HepG2 (cell line): ENCODE results near the gene SEPTIN3. TPM values are rescaled to one million over a fixed set of nuclear protein-coding genes. Genes with fewer than 3 reads are reported as not detected.

ENCODE experiments used
- AHR ChIP-seq: IDR thresholded peaks from 2 replicates; pipeline ENCODE4 v1.6.1; 2018; ENCODE audit warnings: missing genetic modification reagents, missing compliant biosample characterization
- CERS6 ChIP-seq: sonication (generic); formaldehyde crosslinking; IDR thresholded peaks from 2 replicates; pipeline ENCODE4 v1.5.0; 2020; ENCODE audit warnings: missing genetic modification reagents
- ESRRA ChIP-seq: sonication (generic); formaldehyde crosslinking; IDR thresholded peaks from 2 replicates; pipeline ENCODE4 v1.5.1; 2020; ENCODE audit warnings: mild to moderate bottlenecking, low read depth, missing genetic modification reagents
- GABPB1 ChIP-seq: IDR thresholded peaks from 2 replicates; pipeline ENCODE4 v1.6.1; 2016; ENCODE audit warnings: mild to moderate bottlenecking, missing genetic modification reagents, moderate library complexity, missing compliant biosample characterization
- IRF2 ChIP-seq: IDR thresholded peaks from 2 replicates; pipeline ENCODE4 v1.6.1; 2018; ENCODE audit warnings: missing genetic modification reagents, missing compliant biosample characterization
- MAF1 ChIP-seq: sonication (generic); formaldehyde crosslinking; IDR thresholded peaks from 2 replicates; pipeline ENCODE4 v1.5.0; 2020; ENCODE audit warnings: missing genetic modification reagents, borderline replicate concordance
- MIXL1 ChIP-seq: IDR thresholded peaks from 2 replicates; pipeline ENCODE4 v1.6.1; 2016
- MTERF4 ChIP-seq: sonication (generic); formaldehyde crosslinking; IDR thresholded peaks from 2 replicates; pipeline ENCODE4 v1.8.0; 2023; ENCODE audit warnings: mild to moderate bottlenecking, missing genetic modification reagents
- NR3C1 ChIP-seq: sonication (generic); formaldehyde crosslinking; IDR thresholded peaks from 2 replicates; pipeline ENCODE4 v1.4.0; 2020; ENCODE audit warnings: missing genetic modification reagents
- ONECUT2 ChIP-seq: sonication (generic); formaldehyde crosslinking; IDR thresholded peaks from 2 replicates; pipeline ENCODE4 v1.4.0; 2020; ENCODE audit warnings: missing genetic modification reagents
- TFDP2 ChIP-seq: sonication (generic); formaldehyde crosslinking; IDR thresholded peaks from 2 replicates; pipeline ENCODE4 v1.4.0; 2020; ENCODE audit warnings: missing genetic modification reagents
- XRCC5 ChIP-seq: fragments of 200-400 bp; formaldehyde crosslinking; optimal IDR thresholded peaks from 2 replicates; pipeline ENCODE3; 2017; ENCODE audit warnings: mild to moderate bottlenecking, low read length
- ZBTB38 ChIP-seq: sonication (generic); formaldehyde crosslinking; IDR thresholded peaks from 2 replicates; pipeline ENCODE4 v1.5.1; 2020; ENCODE audit warnings: mild to moderate bottlenecking, missing genetic modification reagents
- ZBTB7A ChIP-seq: sonication (generic); formaldehyde crosslinking; IDR thresholded peaks from 2 replicates; pipeline ENCODE4 v1.8.0; 2022; ENCODE audit warnings: mild to moderate bottlenecking, missing genetic modification reagents
- ZNF207 ChIP-seq: fragments of 450-650 bp; IDR thresholded peaks from 2 replicates; pipeline ENCODE4 v1.6.1; 2016; ENCODE audit warnings: antibody characterized with exemption, borderline replicate concordance
- ZZZ3 ChIP-seq: sonication (generic); formaldehyde crosslinking; IDR thresholded peaks from 2 replicates; pipeline ENCODE4 v1.4.0; 2020; ENCODE audit warnings: missing genetic modification reagents, mild to moderate bottlenecking, borderline replicate concordance
- polyA plus RNA-seq, 8 experiments: library from polyadenylated mRNA; depleted of rRNA in 3 of 8; stranded (reverse) in 7 of 8; unstranded in 1 of 8; fragments of >200 nt; fragmentation: Illumina TruSeq in 4 of 8; extraction: Trizol in 4 of 8; gene quantifications; 2 replicates each; pipeline versions ENCODE4 v1.2.1 to v1.2.3, GENCODE V29; 2011 to 2016; ENCODE audit warnings: low read depth in 4 of 8, missing spikeins in 1 of 8, mixed read lengths in 1 of 8; ENCODE audit not compliant: insufficient read depth in 1 of 8
- total RNA-seq, 5 experiments: library from RNA; depleted of rRNA; stranded (reverse); fragments of >200 nt; fragmentation: Illumina TruSeq; extraction: Trizol; gene quantifications; 2 replicates each; pipeline ENCODE4 v1.2.3, GENCODE V29; 2016; ENCODE audit warnings: low read depth in 1 of 5
- TF ChIP-seq, protein P1 (sequence below): sonication (generic); formaldehyde crosslinking; IDR thresholded peaks from 2 replicates; pipeline ENCODE4 v1.4.0; 2020; ENCODE audit warnings: missing genetic modification reagents, borderline replicate concordance
- TF ChIP-seq, protein P2 (sequence below), 2 experiments: sonication (generic) in 1 of 2; formaldehyde crosslinking in 1 of 2; IDR thresholded peaks; 2 replicates each; pipeline versions ENCODE4 v1.5.1 to v1.6.1; 2011 to 2020; ENCODE audit warnings: borderline replicate concordance in 1 of 2, low read depth in 1 of 2, low read length in 1 of 2, mild to moderate bottlenecking in 1 of 2, missing genetic modification reagents in 1 of 2, moderate library complexity in 1 of 2

SEPTIN3 gene
- total and polyA plus RNA-seq, 2 of the 13 experiments (the other 11 are each of a cell fraction or from before 2014, with no cell fraction given) = 0.04 TPM; not detected in 1

DNA sequence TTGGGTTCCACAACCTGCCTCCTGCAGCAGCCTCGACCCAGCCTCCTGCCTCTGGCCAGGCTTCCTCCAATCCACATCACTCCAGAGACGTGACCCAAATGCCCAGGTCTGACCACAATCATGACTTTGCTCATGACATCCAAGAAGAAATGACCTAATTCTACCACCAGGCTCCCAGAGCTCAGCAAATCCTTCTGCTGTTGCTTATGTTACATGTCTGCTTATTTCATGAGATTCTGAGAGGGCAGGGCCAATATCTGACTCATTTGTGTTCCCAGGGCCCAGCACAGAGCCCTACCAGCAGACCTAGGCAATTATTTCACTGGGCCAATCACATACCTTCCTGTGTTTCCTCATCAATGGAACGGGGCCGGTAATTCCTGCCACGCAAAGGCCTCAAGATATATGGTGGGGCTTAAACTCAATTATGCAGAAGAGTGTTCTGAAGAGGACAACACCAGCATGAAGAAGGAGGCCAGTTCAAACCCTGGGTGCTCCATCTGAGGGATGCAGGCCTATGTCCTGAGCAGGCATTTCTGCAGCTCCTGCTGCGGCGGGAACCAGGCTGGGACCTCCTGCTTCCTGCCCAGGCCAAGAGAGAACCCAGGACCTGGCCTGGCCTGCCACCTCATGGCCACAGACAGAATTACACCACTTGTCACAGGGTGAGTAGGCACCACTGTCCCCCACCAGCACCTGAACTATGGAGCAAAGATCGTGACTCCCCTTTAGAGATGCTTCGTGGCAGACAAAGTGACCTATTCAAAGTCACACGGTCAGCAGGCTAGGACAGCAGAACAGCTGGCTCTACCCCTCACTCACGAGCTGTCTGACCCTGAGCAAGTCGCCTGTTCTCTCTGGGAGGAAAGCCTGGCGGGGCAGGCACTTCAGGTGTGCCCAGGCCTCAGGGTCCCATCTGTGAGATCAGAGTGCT lies 28.1 kb upstream of the SEPTIN3 start (continued):
- TF ChIP-seq IRF2 (CRISPR knock-in tag) (0 out of 2 replicates have a peak, but pooled peaks have one; percentile 53), XRCC5 (peak; percentile 46), MIXL1 (CRISPR knock-in tag) (0 out of 2 replicates have a peak, but pooled peaks have one; percentile 43), ZBTB38 (CRISPR knock-in tag) (peak; percentile 55; the same call in 1 of the 2 replicates), CERS6 (CRISPR knock-in tag) (no peak), ESRRA (CRISPR knock-in tag) (peak; percentile 55; the same call in 1 of the 2 replicates), MAF1 (CRISPR knock-in tag) (no peak), NR3C1 (no peak), AHR (CRISPR knock-in tag) (no peak), ZNF207 (no peak), MTERF4 (CRISPR knock-in tag) (no peak), ONECUT2 (CRISPR knock-in tag) (no peak), GABPB1 (CRISPR knock-in tag) (0 out of 2 replicates have a peak, but pooled peaks have one; percentile 26), TFDP2 (CRISPR knock-in tag) (peak; percentile 22; the same call in 1 of the 2 replicates), ZZZ3 (CRISPR knock-in tag) (no peak), ZBTB7A (CRISPR knock-in tag) (no peak)
- TF ChIP-seq, protein P1, sequence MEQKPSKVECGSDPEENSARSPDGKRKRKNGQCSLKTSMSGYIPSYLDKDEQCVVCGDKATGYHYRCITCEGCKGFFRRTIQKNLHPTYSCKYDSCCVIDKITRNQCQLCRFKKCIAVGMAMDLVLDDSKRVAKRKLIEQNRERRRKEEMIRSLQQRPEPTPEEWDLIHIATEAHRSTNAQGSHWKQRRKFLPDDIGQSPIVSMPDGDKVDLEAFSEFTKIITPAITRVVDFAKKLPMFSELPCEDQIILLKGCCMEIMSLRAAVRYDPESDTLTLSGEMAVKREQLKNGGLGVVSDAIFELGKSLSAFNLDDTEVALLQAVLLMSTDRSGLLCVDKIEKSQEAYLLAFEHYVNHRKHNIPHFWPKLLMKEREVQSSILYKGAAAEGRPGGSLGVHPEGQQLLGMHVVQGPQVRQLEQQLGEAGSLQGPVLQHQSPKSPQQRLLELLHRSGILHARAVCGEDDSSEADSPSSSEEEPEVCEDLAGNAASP (CRISPR knock-in tag) = 0 out of 2 replicates have a peak, but pooled peaks have one; percentile 44
- TF ChIP-seq, protein P2, sequence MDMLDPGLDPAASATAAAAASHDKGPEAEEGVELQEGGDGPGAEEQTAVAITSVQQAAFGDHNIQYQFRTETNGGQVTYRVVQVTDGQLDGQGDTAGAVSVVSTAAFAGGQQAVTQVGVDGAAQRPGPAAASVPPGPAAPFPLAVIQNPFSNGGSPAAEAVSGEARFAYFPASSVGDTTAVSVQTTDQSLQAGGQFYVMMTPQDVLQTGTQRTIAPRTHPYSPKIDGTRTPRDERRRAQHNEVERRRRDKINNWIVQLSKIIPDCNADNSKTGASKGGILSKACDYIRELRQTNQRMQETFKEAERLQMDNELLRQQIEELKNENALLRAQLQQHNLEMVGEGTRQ (IDR thresholded peaks at IDR 0.05; ENCODE audit: low read depth, low read length) = no peak
- TF ChIP-seq, protein P2 (CRISPR knock-in tag; IDR thresholded peaks at IDR 0.05; ENCODE audit: borderline replicate concordance) = no peak
